HepG2 (cell line): Measurements from ENCODE around the gene GLI3.

ENCODE experiments used
- CTCF ChIP-seq: sonication (generic); formaldehyde crosslinking; IDR thresholded peaks from 2 replicates; pipeline ENCODE4 v1.5.0; 2020; ENCODE audit warnings: mild to moderate bottlenecking, missing genetic modification reagents, moderate library complexity
- HCFC1 ChIP-seq: fragments of 150-350 bp; IDR thresholded peaks from 2 replicates; pipeline ENCODE4 v1.6.1; 2014; ENCODE audit warnings: low read depth, low read length
- TP53 ChIP-seq: sonication (generic); formaldehyde crosslinking; conservative IDR thresholded peaks from 2 replicates; pipeline ENCODE4 v1.4.0; 2020; ENCODE audit warnings: missing genetic modification reagents

DNA sequence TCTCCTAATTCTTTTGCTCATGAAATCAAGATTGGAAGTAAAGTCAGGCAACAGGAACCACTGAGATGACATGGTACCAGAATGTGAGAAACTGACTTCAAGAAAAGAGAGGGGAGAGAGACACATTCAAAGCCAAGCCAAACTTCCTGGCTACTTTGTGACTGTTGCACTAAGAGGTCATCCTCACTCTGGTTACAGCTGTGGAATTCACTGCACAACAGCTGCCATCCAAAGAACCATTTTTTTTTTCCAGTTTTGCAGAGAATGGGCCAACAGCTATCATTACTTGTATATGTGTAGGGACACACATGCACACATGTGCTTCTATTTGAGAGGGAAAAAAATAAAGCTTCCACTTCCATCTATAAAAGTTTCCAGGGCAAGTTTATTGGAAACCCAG lies 203.5 kb downstream of the GLI3 start:
- TF ChIP-seq TP53 (no peak), CTCF (CRISPR knock-in tag) (no peak), HCFC1 (no peak)
